Body of pancreas (tissue), 4 donors: ENCODE results near the gene TMEM271.

ENCODE experiments used
- CTCF ChIP-seq, 7 experiments: fragments of 450-650 bp in 4 of 7; fragments of 200-600 bp in 3 of 7; sonication (generic) in 3 of 7; IDR thresholded peaks; one replicate each; pipeline ENCODE4 v1.5.1; 2016 to 2019; ENCODE audit warnings: antibody characterized with exemption in 7 of 7
- POLR2A ChIP-seq, 3 donors: fragments of 450-650 bp; IDR thresholded peaks; one replicate each; pipeline ENCODE4 v1.6.1; 2016; ENCODE audit warnings: antibody characterized with exemption in 3 of 3, mild to moderate bottlenecking in 2 of 3

- TF ChIP-seq POLR2A (IDR thresholded peaks at IDR 0.05) (no peak), CTCF (IDR thresholded peaks at IDR 0.05) (no peak)
These were observed 47.9 kb upstream of the TMEM271 start for GRCh38 chr4:623914-624566.
